Activated naive CD4-positive, alpha-beta T cell treated with anti-CD3 and anti-CD28 coated beads, Interleukin-2, amount 50 U/mL, for 72 hours (primary cell): ENCODE data around the gene SIDT1. TPM values are rescaled to one million over a fixed set of nuclear protein-coding genes. Genes with fewer than 3 reads are reported as not detected.
A peak's percentile ranks its signal among the peaks of the same experiment; 100 is the strongest.

ENCODE experiments used
- ATAC-seq, 2 donors: fragments of 150-1000 bp; cut with Tn5 transposase; 2 replicates each; pipeline ENCODE4 v1.10.0; 2021; ENCODE audit warnings: mild to moderate bottlenecking in 2 of 2, moderate library complexity in 2 of 2
- DNase-seq, 2 donors: peaks; one replicate each; pipeline ENCODE4 v3.0.0; 2021 to 2022; ENCODE audit warnings: low spot score in 2 of 2
- H3K27ac Mint-ChIP-seq, 2 donors: one replicate each; pipeline ENCODE4 v1.8.0; 2022; ENCODE audit warnings: mild to moderate bottlenecking in 2 of 2, mixed read lengths in 2 of 2
- H3K36me3 Mint-ChIP-seq, 2 donors: one replicate each; pipeline ENCODE4 v1.8.0; 2022; ENCODE audit warnings: mixed read lengths in 2 of 2
- H3K9me3 Mint-ChIP-seq, 2 donors: one replicate each; pipeline ENCODE4 v1.8.0; 2022; ENCODE audit warnings: mixed read lengths in 2 of 2
- total RNA-seq, 2 donors: library from RNA; stranded (reverse); gene quantifications; one replicate each; pipeline ENCODE4 v1.2.3, GENCODE V29; 2022

Gene SIDT1
- total RNA-seq, 2 donors from 2014 or later: 12.1 to 44.7 TPM

- ATAC-seq (peak; percentile 36 to 45), DNase-seq (peak in 1 of 2 donors; percentile 27)
- H3K9me3 Mint-ChIP-seq: no peaks in the 10 kb centered on the region
- peak overlapping the region in 1 of 2 donors; percentile 96 for H3K27ac Mint-ChIP-seq
- H3K36me3 Mint-ChIP-seq: peaks cover 18 to 24% of the 10 kb centered on the region in 2 donors
Measured at GRCh38 chr3:113534365-113534764, 2.0 kb downstream of the SIDT1 start.

- ATAC-seq (no peak), DNase-seq (no peak)
- Mint-ChIP-seq H3K9me3 (no peaks in the 10 kb centered on the region), H3K36me3 (peaks cover 21 to 34% of the 10 kb centered on the region in 2 donors), H3K27ac (no peak overlapping the region)
Measured at GRCh38 chr3:113535898-113536297, 3.5 kb downstream of the SIDT1 start.

- H3K27ac Mint-ChIP-seq: no peak overlapping the region
- peaks cover 23 to 40% of the 10 kb centered on the region in 2 donors for H3K36me3 Mint-ChIP-seq
- ATAC-seq (no peak), DNase-seq (no peak)
- no peaks in the 10 kb centered on the region for H3K9me3 Mint-ChIP-seq
Measured at GRCh38 chr3:113536627-113537101, 4.3 kb downstream of the SIDT1 start.

- H3K36me3 Mint-ChIP-seq: peaks cover 20 to 45% of the 10 kb centered on the region in 2 donors
- ATAC-seq: no peak
Measured at GRCh38 chr3:113537155-113537554, 4.8 kb downstream of the SIDT1 start.

GRCh38 chr3:113541519-113541918, 9.2 kb downstream of the SIDT1 start:
- ATAC-seq (no peak), DNase-seq (no peak)
- Mint-ChIP-seq H3K9me3 (peaks cover 0 to 5% of the 10 kb centered on the region in 2 donors), H3K36me3 (peaks cover 16 to 46% of the 10 kb centered on the region in 2 donors), H3K27ac (no peak overlapping the region)

More at GRCh38 chr3:113537155-113537554, 4.8 kb downstream of the SIDT1 start:
- DNase-seq: no peak
- Mint-ChIP-seq H3K27ac (no peak overlapping the region), H3K9me3 (no peaks in the 10 kb centered on the region)

- ATAC-seq (no peak), DNase-seq (no peak)
- H3K27ac Mint-ChIP-seq: peak overlapping the region in 1 of 2 donors; percentile 39
- peaks cover 16 to 38% of the 10 kb centered on the region in 2 donors for H3K36me3 Mint-ChIP-seq
- peaks cover 0 to 5% of the 10 kb centered on the region in 2 donors for H3K9me3 Mint-ChIP-seq
Measured at GRCh38 chr3:113545594-113545993, 13.2 kb downstream of the SIDT1 start.

- DNase-seq: no peak
- Mint-ChIP-seq H3K9me3 (peaks cover 0 to 5% of the 10 kb centered on the region in 2 donors), H3K36me3 (peaks cover 11 to 31% of the 10 kb centered on the region in 2 donors), H3K27ac (peak overlapping the region in 1 of 2 donors; percentile 39)
- ATAC-seq: peak in 1 of 2 donors; percentile 28
Measured at GRCh38 chr3:113546414-113546893, 14.1 kb downstream of the SIDT1 start.

GRCh38 chr3:113548501-113548900, 16.1 kb downstream of the SIDT1 start:
- no peak overlapping the region for H3K27ac Mint-ChIP-seq
- H3K36me3 Mint-ChIP-seq: peaks cover 0 to 13% of the 10 kb centered on the region in 2 donors
- no peak for ATAC-seq
- DNase-seq: no peak
- H3K9me3 Mint-ChIP-seq: no peaks in the 10 kb centered on the region

GRCh38 chr3:113551820-113552219, 19.5 kb downstream of the SIDT1 start:
- no peak for ATAC-seq

GRCh38 chr3:113552851-113553250, 20.5 kb downstream of the SIDT1 start:
- no peak for ATAC-seq
- peak overlapping the region in 1 of 2 donors; percentile 12 for H3K27ac Mint-ChIP-seq
- H3K9me3 Mint-ChIP-seq: no peaks in the 10 kb centered on the region
- H3K36me3 Mint-ChIP-seq: no peaks in the 10 kb centered on the region
- no peak for DNase-seq

More at GRCh38 chr3:113551820-113552219, 19.5 kb downstream of the SIDT1 start:
- Mint-ChIP-seq H3K36me3 (no peaks in the 10 kb centered on the region), H3K27ac (peak overlapping the region in 1 of 2 donors; percentile 12), H3K9me3 (no peaks in the 10 kb centered on the region)
- no peak for DNase-seq

- no peak for DNase-seq
- Mint-ChIP-seq H3K36me3 (no peaks in the 10 kb centered on the region), H3K9me3 (no peaks in the 10 kb centered on the region), H3K27ac (peak overlapping the region in 1 of 2 donors; percentile 12)
- no peak for ATAC-seq
Measured at GRCh38 chr3:113555138-113555537, 22.8 kb downstream of the SIDT1 start.

GRCh38 chr3:113556316-113556945, 24.1 kb downstream of the SIDT1 start:
- no peaks in the 10 kb centered on the region for H3K36me3 Mint-ChIP-seq
- H3K27ac Mint-ChIP-seq: no peak overlapping the region

GRCh38 chr3:113556946-113557335, 24.6 kb downstream of the SIDT1 start:
- ATAC-seq (no peak), DNase-seq (no peak)
- Mint-ChIP-seq H3K9me3 (no peaks in the 10 kb centered on the region), H3K36me3 (no peaks in the 10 kb centered on the region), H3K27ac (no peak overlapping the region)

More at GRCh38 chr3:113556316-113556945, 24.1 kb downstream of the SIDT1 start:
- H3K9me3 Mint-ChIP-seq: no peaks in the 10 kb centered on the region
- ATAC-seq (no peak), DNase-seq (no peak)

GRCh38 chr3:113557374-113557773, 25.0 kb downstream of the SIDT1 start:
- Mint-ChIP-seq H3K9me3 (no peaks in the 10 kb centered on the region), H3K36me3 (no peaks in the 10 kb centered on the region), H3K27ac (peak overlapping the region in 1 of 2 donors; percentile 17)
- no peak for DNase-seq
- ATAC-seq: no peak

GRCh38 chr3:113559009-113559408, 26.7 kb downstream of the SIDT1 start:
- DNase-seq (no peak), ATAC-seq (no peak)
- H3K27ac Mint-ChIP-seq: no peak overlapping the region
- no peaks in the 10 kb centered on the region for H3K36me3 Mint-ChIP-seq
- H3K9me3 Mint-ChIP-seq: no peaks in the 10 kb centered on the region

- ATAC-seq (no peak), DNase-seq (no peak)
- Mint-ChIP-seq H3K36me3 (no peaks in the 10 kb centered on the region), H3K9me3 (no peaks in the 10 kb centered on the region), H3K27ac (no peak overlapping the region)
Measured at GRCh38 chr3:113560271-113560670, 27.9 kb downstream of the SIDT1 start.

GRCh38 chr3:113560831-113561623, 28.7 kb downstream of the SIDT1 start:
- Mint-ChIP-seq H3K9me3 (no peaks in the 10 kb centered on the region), H3K27ac (no peak overlapping the region), H3K36me3 (no peaks in the 10 kb centered on the region)
- DNase-seq (no peak), ATAC-seq (no peak)
